ENCODE measurements around the gene ELAVL1. TPM values are rescaled to one million over a fixed set of nuclear protein-coding genes. Genes with fewer than 3 reads are reported as not detected.

Gene ELAVL1
- total RNA-seq, 1 experiment from 2014 or later, result 87.2 TPM

GRCh38 chr19:7912697-7913564 lies 92.5 kb downstream of the ELAVL1 start:
- TF ChIP-seq EZH2phosphoT487 (IDR thresholded peaks at IDR 0.05; ENCODE audit: borderline replicate concordance, low read length) (no peak), CTCF (conservative IDR thresholded peaks at IDR 0.05; ENCODE audit: low read depth, low read length) (no peak), EZH2 (IDR thresholded peaks at IDR 0.05; ENCODE audit: low read length, unreplicated experiment) (no peak)
- intact Hi-C loops (cut with micrococcal nuclease), result no loop called here

DNA sequence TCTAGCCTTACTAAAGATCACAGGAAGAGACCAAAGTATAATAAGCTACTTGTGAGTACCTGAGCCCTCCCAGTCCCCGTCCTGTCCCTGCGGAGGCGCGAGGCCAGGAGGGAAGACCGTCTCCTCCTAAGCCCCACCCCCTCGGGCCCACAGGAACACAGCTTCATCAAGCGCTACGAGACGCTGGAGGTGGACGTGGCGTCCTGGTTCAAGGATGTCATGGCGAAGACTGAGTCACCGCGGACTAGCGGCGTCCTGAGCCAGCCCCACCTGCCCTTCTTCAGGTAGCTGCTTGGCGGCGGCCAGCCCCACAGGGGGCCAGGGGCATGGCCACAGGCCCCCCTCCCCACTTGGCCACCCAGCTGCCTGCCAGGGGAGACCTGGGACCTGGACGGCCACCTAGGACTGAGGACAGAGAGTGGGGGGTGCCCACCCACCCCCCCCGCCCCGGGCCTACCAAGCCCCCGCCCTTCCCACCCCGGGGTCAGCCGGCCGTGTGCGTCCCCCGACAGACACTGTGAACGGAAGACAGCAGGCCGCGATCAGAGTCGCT lies 93.2 kb downstream of the ELAVL1 start:
- H3F3A ChIP-seq (ENCODE audit: low read length, unreplicated experiment), result no peaks in the 10 kb centered on the region
- ChIA-PET CTCF (no interaction called here), POLR2A (ENCODE audit: unreplicated experiment) (interaction anchor here (0.6 kb wide), 1 partner anchor 9 kb away, joined by 3 read pairs; no protein-coding TSS in a partner anchor)
- H3K36me3 ChIP-seq (ENCODE audit: low read depth, low read length), result peaks cover 20% of the 10 kb centered on the region
- H3K9ac ChIP-seq (ENCODE audit: low read length), result no peak overlapping the region
- no peak for DNase-seq
- peaks cover 14% of the 10 kb centered on the region for H3K79me2 ChIP-seq (ENCODE audit: low read length)
- intact Hi-C loops (cut with micrococcal nuclease), result no loop called here
- no TSS peak for BruUV-seq (replicated peaks)
- peaks cover 13% of the 10 kb centered on the region for H3K4me1 ChIP-seq (ENCODE audit: insufficient read depth, low read length)
- H3K9me2 ChIP-seq (replicated peaks; ENCODE audit: low read length), result no peaks in the 10 kb centered on the region
- no peak overlapping the region for H3K4me2 ChIP-seq (ENCODE audit: low read length)
- no peak for ATAC-seq
- no peaks in the 10 kb centered on the region for H3K9me3 ChIP-seq (ENCODE audit: low read length)
- no peaks in the 10 kb centered on the region for H3K27me3 ChIP-seq (ENCODE audit: low read length)
- H4K20me1 ChIP-seq (ENCODE audit: low read length), result 0 out of 2 replicates have a peak, but pooled peaks cover 3% of the 10 kb centered on the region
- H3K4me3 ChIP-seq (ENCODE audit: low read length), result no peak overlapping the region
- no peak overlapping the region for H2AFZ ChIP-seq (ENCODE audit: low read length)
- H3K27ac ChIP-seq (ENCODE audit: low read length), result no peak overlapping the region
- TF ChIP-seq EZH2phosphoT487 (IDR thresholded peaks at IDR 0.05; ENCODE audit: borderline replicate concordance, low read length) (no peak), CTCF (conservative IDR thresholded peaks at IDR 0.05; ENCODE audit: low read depth, low read length) (no peak), EZH2 (IDR thresholded peaks at IDR 0.05; ENCODE audit: low read length, unreplicated experiment) (no peak)

More at GRCh38 chr19:7912697-7913564, 92.5 kb downstream of the ELAVL1 start:
- no peaks in the 10 kb centered on the region for H3K9me2 ChIP-seq (replicated peaks; ENCODE audit: low read length)
- no peak overlapping the region for H3K4me3 ChIP-seq (ENCODE audit: low read length)
- no peaks in the 10 kb centered on the region for H3K27me3 ChIP-seq (ENCODE audit: low read length)
- H3K79me2 ChIP-seq (ENCODE audit: low read length), result peaks cover 8% of the 10 kb centered on the region; the same call in 1 of the 2 replicates
- no peak overlapping the region for H3K27ac ChIP-seq (ENCODE audit: low read length)
- no peak overlapping the region for H3K9ac ChIP-seq (ENCODE audit: low read length)
- ATAC-seq (no peak), DNase-seq (no peak)
- TSS peak; percentile 26 for BruUV-seq (replicated peaks)
- H3K4me1 ChIP-seq (ENCODE audit: insufficient read depth, low read length), result peaks cover 16% of the 10 kb centered on the region
- POLR2A ChIA-PET (ENCODE audit: unreplicated experiment), result no interaction called here
- peaks cover 20% of the 10 kb centered on the region for H3K36me3 ChIP-seq (ENCODE audit: low read depth, low read length)
- no peak overlapping the region for H2AFZ ChIP-seq (ENCODE audit: low read length)
- no peaks in the 10 kb centered on the region for H3F3A ChIP-seq (ENCODE audit: low read length, unreplicated experiment)
- no peaks in the 10 kb centered on the region for H3K9me3 ChIP-seq (ENCODE audit: low read length)
- H4K20me1 ChIP-seq (ENCODE audit: low read length), result no peaks in the 10 kb centered on the region
- H3K4me2 ChIP-seq (ENCODE audit: low read length), result no peak overlapping the region
- CTCF ChIA-PET, result no interaction called here
